Hair follicle dermal papilla cell (primary cell): ENCODE measurements around the gene KIAA2012. TPM values are rescaled to one million over a fixed set of nuclear protein-coding genes. Genes with fewer than 3 reads are reported as not detected.

ENCODE experiments used
- small RNA-seq: library from RNA; depleted of rRNA; stranded (forward); fragments of <200 nt; gene quantifications from one replicate; pipeline ENCODE3, GENCODE V24; 2012
- total RNA-seq: library from RNA; depleted of rRNA; stranded (reverse); fragments of >200 nt; gene quantifications from 2 replicates; pipeline ENCODE4 v1.2.3, GENCODE V29; 2012

The KIAA2012 gene
- not detected in 2 replicates for total RNA-seq

DNA sequence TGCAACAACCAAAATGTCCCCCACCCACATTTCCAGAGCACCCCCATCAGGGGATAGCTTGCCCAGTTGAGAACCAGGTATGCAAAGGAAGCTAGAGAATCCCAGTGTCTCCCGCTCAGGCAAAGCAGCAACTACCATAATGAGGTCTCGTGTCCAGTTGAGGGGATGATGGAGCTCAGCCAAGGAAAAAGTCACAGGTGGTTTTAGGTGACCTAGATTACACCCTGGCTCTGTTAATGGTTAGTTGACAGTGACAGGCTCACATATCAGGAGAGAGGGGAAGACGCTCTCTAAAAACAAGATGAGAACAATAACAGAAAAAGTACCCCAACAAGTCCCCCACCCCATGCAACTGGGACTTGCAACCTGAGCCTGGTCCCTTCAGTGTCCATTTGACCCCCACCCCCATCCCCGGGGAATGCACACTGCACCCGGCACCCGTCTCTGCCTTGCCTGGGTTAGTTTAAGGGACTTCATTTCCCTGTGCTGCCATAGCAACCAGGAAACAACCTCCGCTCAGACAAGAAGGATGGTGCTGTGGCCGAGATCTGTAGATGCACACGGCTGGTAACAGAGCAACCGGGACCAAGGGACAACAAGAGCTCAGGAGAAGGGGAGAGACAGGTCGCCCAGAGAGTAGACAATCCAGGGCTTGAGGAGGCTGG is at the start of gene KIAA2012:
TSS of gene KIAA2012 (plus strand) at position 519 of the 665 bp plus-strand sequence. CDS start 373 bp downstream, outside the sequence.

DNA sequence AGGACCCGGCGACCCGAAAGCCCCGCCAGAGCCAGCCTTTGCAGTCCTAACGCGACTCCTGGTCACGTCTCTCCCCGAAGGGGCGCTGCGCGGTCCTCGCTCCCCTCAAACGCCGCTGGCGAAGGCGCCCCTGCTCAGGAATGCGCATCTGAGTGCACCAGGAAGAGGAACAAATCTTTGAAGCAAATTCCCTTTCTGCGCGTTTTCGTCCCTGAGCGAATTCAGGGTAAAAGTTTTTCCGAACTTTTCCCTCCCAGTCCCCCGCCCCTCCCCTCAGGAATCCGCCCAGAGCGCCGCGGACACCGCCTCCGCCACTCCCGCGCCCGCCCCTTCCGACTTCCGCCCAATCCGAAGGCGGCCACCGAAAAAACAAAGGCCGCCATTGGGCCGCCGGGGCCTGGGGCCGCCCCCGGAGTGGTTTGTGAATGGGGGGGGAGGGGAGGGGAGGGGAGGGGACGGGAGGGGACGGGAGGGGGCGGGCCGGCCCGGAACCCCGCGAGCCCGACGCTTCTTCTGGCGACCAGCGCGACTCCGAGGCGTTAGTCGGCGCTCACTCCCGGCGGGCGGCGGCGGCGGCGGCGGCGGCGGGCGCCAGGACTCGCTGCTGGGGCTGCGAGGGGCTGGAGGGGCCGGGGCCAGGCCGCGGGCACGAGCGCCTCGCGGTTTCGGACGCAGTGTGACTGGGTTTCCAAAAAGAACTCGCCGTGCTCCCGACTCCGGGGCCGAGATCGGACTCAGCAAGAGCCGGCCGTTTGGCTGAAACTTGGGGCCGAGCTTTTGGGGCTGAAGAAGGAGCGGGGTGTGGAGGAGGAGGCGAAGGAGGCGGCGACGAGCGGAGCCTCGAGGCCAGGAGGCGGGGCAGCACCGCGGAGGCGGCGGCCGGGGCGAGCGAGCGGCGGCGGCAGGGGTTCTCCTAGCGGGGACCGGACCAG is 39.5 kb upstream of the KIAA2012 start, which contains the start of gene FZD7:
TSS of gene FZD7 (plus strand) at position 539 of the 932 bp plus-strand sequence. CDS start 793 bp downstream, outside the sequence.

DNA sequence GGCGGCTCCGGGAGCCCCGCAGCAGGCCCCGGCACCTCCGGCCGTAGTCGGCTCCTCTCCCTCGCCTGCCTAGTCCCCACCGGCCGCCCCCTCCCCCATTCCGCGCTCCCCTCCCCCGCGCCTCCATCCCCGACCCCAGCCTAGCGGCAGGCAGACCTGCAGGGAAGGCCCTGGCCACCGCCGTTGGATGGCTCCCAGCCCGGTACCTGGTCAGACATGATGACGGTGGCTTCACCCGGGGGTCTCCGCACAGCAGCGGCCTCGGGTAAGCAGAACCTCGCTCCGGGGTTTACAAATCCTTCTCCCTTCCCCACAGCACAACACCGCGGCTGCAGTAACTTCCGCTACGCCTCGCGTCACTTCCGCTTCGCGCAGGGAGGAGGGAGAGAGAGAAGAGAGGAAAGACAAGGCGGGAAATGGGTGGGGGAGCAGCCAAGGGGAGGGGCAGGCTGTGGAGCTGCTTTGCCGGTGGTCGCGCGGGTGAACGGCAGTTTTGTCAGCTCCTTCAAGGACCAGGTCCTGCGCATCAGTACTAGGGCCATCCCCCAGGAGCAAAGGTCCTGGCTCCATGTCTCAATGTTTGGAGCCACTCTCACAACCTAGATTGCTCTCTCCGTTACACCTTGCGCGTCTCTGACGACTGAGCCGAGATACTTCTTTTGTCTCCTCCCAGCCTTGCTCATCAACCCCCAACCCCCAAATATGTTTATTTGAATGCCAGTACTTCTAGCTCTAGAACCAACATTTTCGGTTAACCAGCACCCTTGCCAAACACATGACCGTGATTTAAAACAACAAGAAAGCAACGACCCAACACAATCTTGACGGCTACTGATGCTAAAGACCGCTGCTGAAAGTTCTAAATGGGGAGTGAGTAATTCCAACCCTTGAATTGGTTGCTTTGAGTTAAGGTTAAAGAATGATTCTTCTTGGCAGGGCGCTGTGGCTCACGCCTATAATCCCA is 165.5 kb downstream of the KIAA2012 start, which contains the start of gene SUMO1:
TSS of gene SUMO1 (minus strand) at position 364 of the 964 bp plus-strand sequence. CDS start at position 218, 146 bp downstream.

Small RNA genes within 50 kb of the gene (small RNA-seq; reads per million reads assigned to genes)
- gene AC079354.2, result not detected

Other genes starting within 250 kb of the KIAA2012 start
- gene FZD7, start 39.4 kb upstream of the KIAA2012 start, total RNA-seq, result 21.3 and 22.6 TPM in 2 replicates
- 84.2 and 92.0 TPM in 2 replicates for gene SUMO1, start 165.3 kb downstream of the KIAA2012 start, total RNA-seq
- gene NOP58, start 192.5 kb downstream of the KIAA2012 start, total RNA-seq, result 40.2 and 42.1 TPM in 2 replicates